Measurements from ENCODE around the gene PLEKHA6. TPM values are rescaled to one million over a fixed set of nuclear protein-coding genes. Genes with fewer than 3 reads are reported as not detected.
"Not testable (repeated sequence)": the region's sequence is repeated elsewhere in the genome, so short reads cannot be mapped to it uniquely, and the experiment has no call there.

PLEKHA6 gene
- total RNA-seq, 4 donors from 2014 or later = 3.7 to 15.4 (median 12.8) TPM

DNA sequence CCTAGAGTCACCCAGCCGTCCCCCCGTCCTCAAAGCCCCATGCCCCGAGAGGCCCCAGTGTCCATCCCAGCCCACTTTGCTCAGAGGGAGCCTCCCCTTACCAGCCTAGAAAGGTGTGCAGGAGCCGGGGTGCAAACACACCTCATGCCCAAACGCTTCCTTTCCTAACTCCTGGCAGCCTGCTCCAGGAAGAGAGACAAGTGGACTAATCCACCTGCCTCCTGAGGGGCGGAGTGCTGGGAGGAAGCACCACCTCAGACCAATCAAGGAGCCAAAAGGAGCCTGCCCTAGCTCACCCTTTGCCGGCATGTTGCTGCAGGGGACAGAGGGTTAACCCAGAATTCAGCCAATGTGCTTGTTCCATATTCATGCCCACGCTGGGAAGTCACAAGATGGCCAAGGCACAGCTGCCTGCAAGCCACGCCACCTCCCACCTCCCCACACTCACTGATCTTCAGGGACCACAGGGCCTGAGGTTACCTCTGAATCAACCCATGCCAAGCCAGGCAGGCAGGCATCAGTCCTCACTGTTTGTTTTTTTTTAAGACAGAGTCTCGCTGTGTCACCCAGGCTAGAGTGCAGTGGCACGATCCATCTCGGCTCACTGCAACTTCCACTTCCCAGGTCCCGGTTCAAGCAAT, 27.8 kb downstream of the PLEKHA6 start:
- DNase-seq (ENCODE audit: low spot score in 2 of 2) = no peak
- TF ChIP-seq POLR2A (IDR thresholded peaks at IDR 0.05) (no peak), POLR2AphosphoS5 (IDR thresholded peaks at IDR 0.05) (no peak), EP300 (IDR thresholded peaks at IDR 0.05) (no peak)
- TF ChIP-seq, protein P1, sequence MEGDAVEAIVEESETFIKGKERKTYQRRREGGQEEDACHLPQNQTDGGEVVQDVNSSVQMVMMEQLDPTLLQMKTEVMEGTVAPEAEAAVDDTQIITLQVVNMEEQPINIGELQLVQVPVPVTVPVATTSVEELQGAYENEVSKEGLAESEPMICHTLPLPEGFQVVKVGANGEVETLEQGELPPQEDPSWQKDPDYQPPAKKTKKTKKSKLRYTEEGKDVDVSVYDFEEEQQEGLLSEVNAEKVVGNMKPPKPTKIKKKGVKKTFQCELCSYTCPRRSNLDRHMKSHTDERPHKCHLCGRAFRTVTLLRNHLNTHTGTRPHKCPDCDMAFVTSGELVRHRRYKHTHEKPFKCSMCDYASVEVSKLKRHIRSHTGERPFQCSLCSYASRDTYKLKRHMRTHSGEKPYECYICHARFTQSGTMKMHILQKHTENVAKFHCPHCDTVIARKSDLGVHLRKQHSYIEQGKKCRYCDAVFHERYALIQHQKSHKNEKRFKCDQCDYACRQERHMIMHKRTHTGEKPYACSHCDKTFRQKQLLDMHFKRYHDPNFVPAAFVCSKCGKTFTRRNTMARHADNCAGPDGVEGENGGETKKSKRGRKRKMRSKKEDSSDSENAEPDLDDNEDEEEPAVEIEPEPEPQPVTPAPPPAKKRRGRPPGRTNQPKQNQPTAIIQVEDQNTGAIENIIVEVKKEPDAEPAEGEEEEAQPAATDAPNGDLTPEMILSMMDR (IDR thresholded peaks at IDR 0.05) = no peak
- H3K4me3 ChIP-seq = no peak overlapping the region
- H3K9me3 ChIP-seq = no peaks in the 10 kb centered on the region
- no peaks in the 10 kb centered on the region for H3K27me3 ChIP-seq
- no peaks in the 10 kb centered on the region for H3K36me3 ChIP-seq
- 84% methylated on average over 13 of the region's 13 CpGs for WGBS
- no peak overlapping the region for H3K27ac ChIP-seq
- H3K4me1 ChIP-seq = peaks cover 19% of the 10 kb centered on the region

- no peak for DNase-seq (ENCODE audit: low spot score in 2 of 2)
- 83% methylated on average over 3 of the region's 3 CpGs for WGBS
- H3K4me3 ChIP-seq = no peak overlapping the region
- H3K36me3 ChIP-seq = no peaks in the 10 kb centered on the region
- no peaks in the 10 kb centered on the region for H3K9me3 ChIP-seq
- H3K27ac ChIP-seq = no peak overlapping the region
- H3K27me3 ChIP-seq = no peaks in the 10 kb centered on the region
- TF ChIP-seq POLR2AphosphoS5 (IDR thresholded peaks at IDR 0.05) (no peak), POLR2A (IDR thresholded peaks at IDR 0.05) (no peak), EP300 (IDR thresholded peaks at IDR 0.05) (no peak)
- TF ChIP-seq, protein P1 (IDR thresholded peaks at IDR 0.05) = no peak
- H3K4me1 ChIP-seq = peaks cover 17% of the 10 kb centered on the region
These were observed 28.5 kb downstream of the PLEKHA6 start for GRCh38 chr1:204331275-204331674.

DNA sequence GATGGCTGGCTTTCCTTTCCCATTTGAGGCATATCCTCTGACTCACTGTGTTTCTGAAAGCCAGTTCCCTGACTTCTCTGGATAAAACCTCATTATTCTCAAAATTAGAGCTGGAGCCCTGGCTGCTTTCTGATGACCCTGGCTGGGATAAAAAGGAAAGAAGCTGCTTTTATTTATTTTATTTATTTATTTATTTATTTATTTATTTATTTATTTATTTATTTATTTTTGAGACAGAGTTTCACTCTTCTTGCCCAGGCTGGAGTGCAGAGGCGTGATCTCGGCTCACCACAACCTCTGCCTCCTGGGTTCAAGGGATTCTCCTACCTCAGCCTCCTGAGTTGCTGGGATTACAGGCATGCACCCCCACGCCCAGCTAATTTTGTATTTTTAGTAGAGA, 31.9 kb downstream of the PLEKHA6 start:
- 97% methylated on average over 3 of the region's 3 CpGs for WGBS
- not testable (repeated sequence) for H3K4me3 ChIP-seq; H3K9me3 ChIP-seq; H3K27me3 ChIP-seq; H3K27ac ChIP-seq; H3K4me1 ChIP-seq; H3K36me3 ChIP-seq; DNase-seq (ENCODE audit: low spot score in 2 of 2)

DNA sequence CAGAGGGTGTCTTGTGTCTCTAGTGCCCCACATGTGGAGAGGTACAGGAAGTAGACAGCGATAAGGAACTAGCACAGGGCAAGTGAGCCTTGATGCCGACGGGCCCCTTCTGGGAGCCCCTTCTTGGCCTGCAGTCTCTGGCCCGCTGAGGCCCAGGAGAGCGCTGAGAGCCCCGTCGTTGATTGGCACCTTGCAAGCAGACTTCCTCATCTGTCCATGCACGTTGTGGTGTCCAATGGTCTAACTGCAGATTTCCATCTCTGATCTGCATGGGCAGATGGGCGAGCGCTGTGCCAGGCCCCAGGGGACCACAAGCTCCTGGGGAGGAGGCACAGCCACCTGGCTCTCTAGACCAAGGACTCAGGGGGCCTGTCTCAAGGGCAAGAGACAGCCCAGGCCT, 32.4 kb downstream of the PLEKHA6 start:
- H3K27ac ChIP-seq = no peak overlapping the region

DNA sequence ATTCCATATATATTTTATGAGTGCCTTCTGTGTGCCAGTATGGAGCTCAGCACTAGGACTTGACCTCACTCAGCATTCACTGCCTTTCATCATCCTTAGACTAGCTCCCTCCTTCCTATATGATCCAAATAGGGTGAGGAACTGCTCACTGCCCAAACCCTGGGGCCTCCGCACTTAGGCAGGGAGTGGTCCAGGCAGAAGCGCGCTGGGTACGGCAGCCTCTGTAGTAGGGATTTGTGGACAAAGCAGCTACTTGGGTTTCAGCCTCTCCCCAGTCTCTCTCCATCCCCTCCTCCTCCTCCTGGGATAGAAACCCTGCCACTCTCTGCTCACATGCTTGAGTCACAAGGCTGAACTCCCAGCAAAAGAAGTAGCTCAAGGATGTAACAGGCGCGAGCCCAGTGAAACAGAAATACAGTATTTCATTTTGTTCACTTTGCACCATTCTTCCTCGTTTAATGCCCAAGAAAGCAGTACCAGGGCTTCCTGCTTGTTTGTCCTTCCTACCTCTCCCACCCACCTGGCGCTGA, 32.9 kb downstream of the PLEKHA6 start:
- Histone ChIP-seq H3K9me3 (no peaks in the 10 kb centered on the region), H3K4me1 (peaks cover under 1% of the 10 kb centered on the region), H3K27me3 (no peaks in the 10 kb centered on the region), H3K4me3 (no peak overlapping the region), H3K27ac (no peak overlapping the region), H3K36me3 (no peaks in the 10 kb centered on the region)
- no peak for DNase-seq (ENCODE audit: low spot score in 2 of 2)
- WGBS = 89% methylated on average over 8 of the region's 8 CpGs
- no peak for TF ChIP-seq EP300 (IDR thresholded peaks at IDR 0.05)
- TF ChIP-seq, protein P1 (IDR thresholded peaks at IDR 0.05) = no peak

More for the DNA sequence above, 32.4 kb downstream of the PLEKHA6 start:
- no peak for TF ChIP-seq POLR2AphosphoS5 (IDR thresholded peaks at IDR 0.05)
- TF ChIP-seq, protein P1 (IDR thresholded peaks at IDR 0.05) = no peak
- TF ChIP-seq POLR2A (IDR thresholded peaks at IDR 0.05) = no peak
- TF ChIP-seq EP300 (IDR thresholded peaks at IDR 0.05) = no peak
- Histone ChIP-seq H3K4me1 (no peaks in the 10 kb centered on the region), H3K4me3 (no peak overlapping the region), H3K36me3 (no peaks in the 10 kb centered on the region), H3K9me3 (no peaks in the 10 kb centered on the region), H3K27me3 (no peaks in the 10 kb centered on the region)
- no peak for DNase-seq (ENCODE audit: low spot score in 2 of 2)
- 82% methylated on average over 9 of the region's 10 CpGs for WGBS

GRCh38 chr1:204325944-204326343, 33.8 kb downstream of the PLEKHA6 start:
- DNase-seq (ENCODE audit: low spot score in 2 of 2) = no peak
- WGBS = 88% methylated on average over 4 of the region's 5 CpGs
- Histone ChIP-seq H3K36me3 (no peaks in the 10 kb centered on the region), H3K4me1 (peaks cover 9% of the 10 kb centered on the region), H3K4me3 (no peak overlapping the region), H3K27ac (no peak overlapping the region), H3K27me3 (no peaks in the 10 kb centered on the region), H3K9me3 (no peaks in the 10 kb centered on the region)
- TF ChIP-seq, protein P1 (IDR thresholded peaks at IDR 0.05) = no peak
- TF ChIP-seq POLR2AphosphoS5 (IDR thresholded peaks at IDR 0.05) = no peak
- TF ChIP-seq EP300 (IDR thresholded peaks at IDR 0.05) = no peak
- no peak for TF ChIP-seq POLR2A (IDR thresholded peaks at IDR 0.05)
